CD1c-positive myeloid dendritic cell (primary cell): Measurements from ENCODE around the gene NEO1.

Experiments
- DNase-seq: peaks from one replicate; pipeline ENCODE4 v3.0.0-alpha.2; 2016; ENCODE audit errors: extremely low spot score

NEO1 gene

GRCh38 chr15:73051807-73052652 is at the start of gene NEO1:
TSS of gene NEO1 (plus strand) at chr15:73052463. CDS start at chr15:73052676, 213 bp downstream.
- peak; percentile 72 for DNase-seq

- no peak for DNase-seq
These were observed 47.8 kb upstream of the NEO1 start for GRCh38 chr15:73004462-73004861.

GRCh38 chr15:73005032-73005431 is 47.2 kb upstream of the NEO1 start:
- DNase-seq: no peak

GRCh38 chr15:73005446-73005845 is 46.8 kb upstream of the NEO1 start:
- DNase-seq: no peak

- DNase-seq: no peak
These were observed 45.7 kb upstream of the NEO1 start for GRCh38 chr15:73006523-73006922.

GRCh38 chr15:73009066-73010056 is 42.9 kb upstream of the NEO1 start:
- no peak for DNase-seq

- no peak for DNase-seq
These were observed 41.8 kb upstream of the NEO1 start for GRCh38 chr15:73010154-73011152.

- no peak for DNase-seq
These were observed 37.4 kb upstream of the NEO1 start for GRCh38 chr15:73014904-73015303.

GRCh38 chr15:73015493-73015892 is 36.8 kb upstream of the NEO1 start:
- DNase-seq: no peak

- DNase-seq: no peak
These were observed 34.3 kb upstream of the NEO1 start for GRCh38 chr15:73017987-73018386.

GRCh38 chr15:73019154-73019553 is 33.1 kb upstream of the NEO1 start:
- no peak for DNase-seq

- DNase-seq: no peak
These were observed 32.6 kb upstream of the NEO1 start for GRCh38 chr15:73019601-73020146.

GRCh38 chr15:73021139-73021621 is 31.1 kb upstream of the NEO1 start:
- DNase-seq: no peak

- DNase-seq: no peak
These were observed 30.1 kb upstream of the NEO1 start for GRCh38 chr15:73022161-73022560.

- no peak for DNase-seq
These were observed 29.2 kb upstream of the NEO1 start for GRCh38 chr15:73023071-73023470.

- no peak for DNase-seq
These were observed 28.1 kb upstream of the NEO1 start for GRCh38 chr15:73024168-73024567.

- no peak for DNase-seq
These were observed 25.7 kb upstream of the NEO1 start for GRCh38 chr15:73026511-73027054.

- no peak for DNase-seq
These were observed 24.2 kb upstream of the NEO1 start for GRCh38 chr15:73028031-73028430.

- no peak for DNase-seq
These were observed 23.3 kb upstream of the NEO1 start for GRCh38 chr15:73028831-73029451.

GRCh38 chr15:73030122-73030679 is 22.1 kb upstream of the NEO1 start:
- no peak for DNase-seq
